ENCODE data around the gene TRPM6. TPM values are rescaled to one million over a fixed set of nuclear protein-coding genes. Genes with fewer than 3 reads are reported as not detected.
"Not testable (repeated sequence)": the region's sequence is repeated elsewhere in the genome, so short reads cannot be mapped to it uniquely, and the experiment has no call there.

TRPM6 gene
- total and polyA plus RNA-seq, 8 donors, result 0.14 to 0.59 (median 0.23) TPM

- TF ChIP-seq CTCF (IDR thresholded peaks at IDR 0.05), result no peak
- DNase-seq, result no peak
- H3K4me3 ChIP-seq, result no peak overlapping the region
- intact Hi-C loops (cut with DNase I), result no loop called here
- no peak overlapping the region for H3K27ac ChIP-seq
- H3K4me1 ChIP-seq, result no peaks in the 10 kb centered on the region
- FAIRE-seq, result no peak
- no peaks in the 10 kb centered on the region for H3K9me3 ChIP-seq
- no peaks in the 10 kb centered on the region for H3K36me3 ChIP-seq
- no peaks in the 10 kb centered on the region for H3K27me3 ChIP-seq
- no peak for ATAC-seq
- WGBS, 2 donors, result 83 to 86% methylated on average over 2 of the region's 2 CpGs
Observed at GRCh38 chr9:74910036-74910435, 22.3 kb upstream of the TRPM6 start.

DNA sequence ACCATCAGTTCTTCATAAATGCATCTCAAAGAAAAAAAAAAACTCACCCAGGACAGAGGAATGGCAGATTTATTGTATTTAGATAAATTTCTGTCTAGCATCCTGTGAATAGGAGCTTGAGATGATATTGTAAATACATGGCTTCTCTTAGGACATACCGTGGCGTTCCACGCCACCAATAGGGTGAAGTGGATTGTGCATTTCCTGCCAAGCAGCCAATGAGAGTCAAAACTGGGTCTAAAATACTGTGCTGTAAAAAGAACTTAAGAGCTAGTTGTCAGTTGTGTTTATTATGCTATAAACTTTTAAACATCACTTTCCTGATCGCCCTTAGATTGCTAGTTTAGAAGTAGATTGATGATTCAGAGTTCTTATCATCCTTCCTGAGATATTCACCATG is 20.9 kb upstream of the TRPM6 start:
- H3K4me3 ChIP-seq, result no peak overlapping the region
- FAIRE-seq, result no peak
- intact Hi-C loops (cut with DNase I), result no loop called here
- H3K4me1 ChIP-seq, result no peaks in the 10 kb centered on the region
- H3K27me3 ChIP-seq, result no peaks in the 10 kb centered on the region
- TF ChIP-seq CTCF (IDR thresholded peaks at IDR 0.05), result no peak
- no peaks in the 10 kb centered on the region for H3K36me3 ChIP-seq
- no peaks in the 10 kb centered on the region for H3K9me3 ChIP-seq
- 60 to 71% methylated on average over 4 of the region's 4 CpGs for WGBS, 2 donors
- no peak for DNase-seq
- ATAC-seq, result no peak
- no peak overlapping the region for H3K27ac ChIP-seq

DNA sequence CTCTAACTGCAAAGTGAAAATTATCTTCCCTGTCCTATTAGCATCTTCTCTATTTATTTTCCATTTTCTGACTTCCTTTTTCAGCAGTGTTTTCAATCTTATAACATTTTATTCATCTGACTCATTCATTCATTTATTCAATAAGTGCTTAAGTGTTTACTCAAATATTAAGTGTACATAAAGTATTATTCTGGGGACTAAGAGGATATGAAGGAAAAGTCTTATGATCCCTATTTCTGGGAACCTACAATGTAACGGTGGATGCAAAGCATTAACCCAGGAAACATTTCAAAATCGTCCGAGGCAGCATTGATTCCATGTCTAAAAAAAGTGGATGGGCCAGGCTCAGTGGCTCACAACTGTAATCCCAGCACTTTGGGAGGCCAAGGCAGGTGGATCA is 19.4 kb upstream of the TRPM6 start:
- ATAC-seq, result no peak

GRCh38 chr9:74901001-74901400 is 13.3 kb upstream of the TRPM6 start:
- Histone ChIP-seq H3K4me3 (no peak overlapping the region), H3K9me3 (no peaks in the 10 kb centered on the region), H3K27me3 (no peaks in the 10 kb centered on the region), H3K27ac (no peak overlapping the region), H3K4me1 (no peaks in the 10 kb centered on the region), H3K36me3 (no peaks in the 10 kb centered on the region)
- FAIRE-seq, result no peak
- no peak for ATAC-seq
- intact Hi-C loops (cut with DNase I), result no loop called here
- no peak for TF ChIP-seq CTCF (IDR thresholded peaks at IDR 0.05)
- DNase-seq, result no peak

More for the DNA sequence above, 19.4 kb upstream of the TRPM6 start:
- H3K4me1 ChIP-seq, result no peaks in the 10 kb centered on the region
- no peaks in the 10 kb centered on the region for H3K9me3 ChIP-seq
- H3K4me3 ChIP-seq, result no peak overlapping the region
- no peak for TF ChIP-seq CTCF (IDR thresholded peaks at IDR 0.05)
- FAIRE-seq (no peak), DNase-seq (no peak)
- no peak overlapping the region for H3K27ac ChIP-seq
- H3K36me3 ChIP-seq, result no peaks in the 10 kb centered on the region
- 46 to 76% methylated on average over 3 of the region's 3 CpGs for WGBS, 2 donors
- no peaks in the 10 kb centered on the region for H3K27me3 ChIP-seq
- intact Hi-C loops (cut with DNase I), result no loop called here

GRCh38 chr9:74888449-74888848 is 728 bp upstream of the TRPM6 start:
- H3K9me3 ChIP-seq; DNase-seq; intact Hi-C loops (cut with DNase I); ATAC-seq; H3K4me3 ChIP-seq; H3K4me1 ChIP-seq; H3K27ac ChIP-seq; H3K36me3 ChIP-seq; FAIRE-seq; H3K27me3 ChIP-seq: not testable (repeated sequence)
- 95 to 98% methylated on average over 3 of the region's 3 CpGs for whole genome bisulfite sequencing, 2 donors

DNA sequence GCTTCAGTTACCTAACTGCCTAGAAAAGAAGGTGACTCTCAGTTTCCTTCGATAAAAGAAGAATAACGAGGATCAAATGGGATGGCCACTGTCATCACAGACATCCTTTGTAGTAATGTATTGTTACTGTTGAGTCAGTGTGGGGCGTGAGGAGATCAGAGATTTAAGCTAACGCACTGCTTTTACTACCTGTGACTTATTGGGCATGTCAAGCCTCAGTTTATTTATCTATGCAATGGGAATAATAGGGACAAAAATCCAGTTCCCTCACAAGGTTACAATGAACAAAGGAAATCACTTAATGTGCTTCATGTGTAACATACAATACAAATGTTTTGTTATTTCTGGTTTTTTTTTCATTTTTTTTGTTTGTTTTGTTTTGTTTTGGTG is 255 bp upstream of the TRPM6 start:
- intact Hi-C loops (cut with DNase I), result no loop called here
- Histone ChIP-seq H3K27me3 (no peaks in the 10 kb centered on the region), H3K4me1 (no peaks in the 10 kb centered on the region), H3K9me3 (no peaks in the 10 kb centered on the region), H3K4me3 (peak overlapping the region in 1 of 4 donors; percentile 74), H3K36me3 (no peaks in the 10 kb centered on the region), H3K27ac (peak overlapping the region in 2 of 4 donors; percentile 67 to 69)
- DNase-seq, result no peak
- WGBS, 2 donors, result 69% methylated on average over 4 of the region's 4 CpGs
- ATAC-seq, result no peak
- TF ChIP-seq CTCF (IDR thresholded peaks at IDR 0.05), result no peak
- FAIRE-seq, result no peak
